Measurements from ENCODE around the gene SLC6A18.

SLC6A18 gene

GRCh38 chr5:1229822-1230221, 4.6 kb downstream of the SLC6A18 start:
- no peak overlapping the region for H3K27ac Mint-ChIP-seq
- H3K36me3 Mint-ChIP-seq (ENCODE audit: insufficient read depth), result no peaks in the 10 kb centered on the region
- H3K9me3 Mint-ChIP-seq, result no peaks in the 10 kb centered on the region
- peaks cover 36 to 62% of the 10 kb centered on the region in 2 donors for H3K27me3 Mint-ChIP-seq
- no peak for DNase-seq
- ATAC-seq (replicated peaks), result no peak
- H3K4me1 Mint-ChIP-seq (ENCODE audit: low read depth in 2 of 2), result peaks cover 3% of the 10 kb centered on the region in 2 donors
- H3K4me3 Mint-ChIP-seq, result no peak overlapping the region

GRCh38 chr5:1230551-1230950, 5.4 kb downstream of the SLC6A18 start:
- no peak for DNase-seq
- Mint-ChIP-seq H3K9me3 (peaks cover 0 to 4% of the 10 kb centered on the region in 2 donors), H3K4me1 (ENCODE audit: low read depth in 2 of 2) (peaks cover 3% of the 10 kb centered on the region in 2 donors), H3K27me3 (peaks cover 36 to 61% of the 10 kb centered on the region in 2 donors), H3K27ac (no peak overlapping the region), H3K4me3 (no peak overlapping the region), H3K36me3 (ENCODE audit: insufficient read depth) (no peaks in the 10 kb centered on the region)
- ATAC-seq (replicated peaks), result no peak

DNA sequence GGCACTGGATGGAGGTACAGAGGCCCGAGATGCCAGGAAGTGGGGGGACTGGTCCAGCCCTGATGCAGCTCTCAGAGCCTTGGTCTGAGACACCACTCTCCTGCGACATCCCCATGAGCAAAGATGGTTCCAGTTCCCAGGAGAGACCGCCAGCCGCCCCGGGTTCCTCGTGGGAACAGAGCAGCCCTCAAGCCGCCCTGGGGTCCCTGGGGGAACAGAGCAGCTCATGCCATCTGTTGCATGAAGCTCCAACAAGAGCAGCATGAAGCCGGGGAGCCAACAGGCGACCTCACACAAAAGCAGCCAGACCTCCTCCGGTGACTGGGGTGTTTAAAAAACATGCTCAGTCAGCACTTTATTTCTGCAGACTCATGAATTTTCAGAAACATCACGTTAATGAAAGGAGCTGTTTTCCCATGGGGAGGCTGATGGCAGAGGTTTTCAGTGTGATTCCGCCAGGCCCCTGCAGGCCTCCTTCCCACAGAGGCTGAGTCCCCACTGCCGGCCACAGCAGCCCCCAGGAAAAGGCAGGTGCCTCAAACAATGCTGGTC, 6.2 kb downstream of the SLC6A18 start:
- Mint-ChIP-seq H3K9me3 (peaks cover 2 to 12% of the 10 kb centered on the region in 2 donors), H3K36me3 (ENCODE audit: insufficient read depth) (no peaks in the 10 kb centered on the region), H3K27ac (no peak overlapping the region), H3K27me3 (peaks cover 31 to 53% of the 10 kb centered on the region in 2 donors), H3K4me1 (ENCODE audit: low read depth in 2 of 2) (peaks cover 3% of the 10 kb centered on the region in 2 donors), H3K4me3 (no peak overlapping the region)
- ATAC-seq (replicated peaks) (no peak), DNase-seq (no peak)

GRCh38 chr5:1232780-1233179, 7.6 kb downstream of the SLC6A18 start:
- Mint-ChIP-seq H3K27me3 (peaks cover 25 to 55% of the 10 kb centered on the region in 2 donors), H3K4me1 (ENCODE audit: low read depth in 2 of 2) (peaks cover 3% of the 10 kb centered on the region in 2 donors), H3K4me3 (no peak overlapping the region), H3K36me3 (ENCODE audit: insufficient read depth) (no peaks in the 10 kb centered on the region), H3K9me3 (peaks cover 2 to 12% of the 10 kb centered on the region in 2 donors), H3K27ac (no peak overlapping the region)
- no peak for ATAC-seq (replicated peaks)
- no peak for DNase-seq

DNA sequence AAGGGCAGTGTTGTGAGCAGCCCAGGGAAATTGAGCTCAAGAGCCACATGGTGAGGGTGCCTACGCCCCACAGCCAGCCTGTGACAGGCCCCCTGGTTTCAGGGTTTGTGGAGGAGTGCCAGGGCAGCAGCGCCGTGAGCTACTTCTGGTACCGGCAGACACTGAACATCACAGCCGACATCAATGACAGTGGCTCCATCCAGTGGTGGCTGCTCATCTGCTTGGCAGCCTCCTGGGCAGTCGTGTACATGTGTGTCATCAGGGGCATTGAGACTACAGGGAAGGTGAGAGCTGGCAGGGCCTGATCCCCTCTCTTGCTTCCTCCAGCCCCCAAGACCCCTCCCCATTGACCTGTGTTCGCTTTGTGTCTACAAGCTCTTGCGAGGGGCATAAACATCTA, 10.2 kb downstream of the SLC6A18 start:
- Mint-ChIP-seq H3K9me3 (peaks cover 2 to 12% of the 10 kb centered on the region in 2 donors), H3K27ac (no peak overlapping the region), H3K27me3 (peaks cover 3 to 37% of the 10 kb centered on the region in 2 donors), H3K36me3 (ENCODE audit: insufficient read depth) (no peaks in the 10 kb centered on the region), H3K4me3 (no peak overlapping the region), H3K4me1 (ENCODE audit: low read depth in 2 of 2) (no peaks in the 10 kb centered on the region)
- ATAC-seq (replicated peaks) (no peak), DNase-seq (no peak)

GRCh38 chr5:1235838-1236237, 10.7 kb downstream of the SLC6A18 start:
- H3K4me1 Mint-ChIP-seq (ENCODE audit: low read depth in 2 of 2), result no peaks in the 10 kb centered on the region
- H3K9me3 Mint-ChIP-seq, result peaks cover 2 to 12% of the 10 kb centered on the region in 2 donors
- H3K27me3 Mint-ChIP-seq, result peaks cover 0 to 37% of the 10 kb centered on the region in 2 donors
- no peaks in the 10 kb centered on the region for H3K36me3 Mint-ChIP-seq (ENCODE audit: insufficient read depth)
- ATAC-seq (replicated peaks) (no peak), DNase-seq (no peak)
- H3K4me3 Mint-ChIP-seq, result no peak overlapping the region
- H3K27ac Mint-ChIP-seq, result no peak overlapping the region

GRCh38 chr5:1239505-1240251, 14.5 kb downstream of the SLC6A18 start:
- no peak for DNase-seq
- no peak for ATAC-seq (replicated peaks)
- H3K36me3 Mint-ChIP-seq (ENCODE audit: insufficient read depth), result no peaks in the 10 kb centered on the region
- H3K27me3 Mint-ChIP-seq, result peaks cover 0 to 50% of the 10 kb centered on the region in 2 donors
- peaks cover 2 to 12% of the 10 kb centered on the region in 2 donors for H3K9me3 Mint-ChIP-seq
- no peak overlapping the region for H3K4me3 Mint-ChIP-seq
- no peaks in the 10 kb centered on the region for H3K4me1 Mint-ChIP-seq (ENCODE audit: low read depth in 2 of 2)
- no peak overlapping the region for H3K27ac Mint-ChIP-seq

- H3K4me3 Mint-ChIP-seq, result no peak overlapping the region
- H3K27ac Mint-ChIP-seq, result no peak overlapping the region
- ATAC-seq (replicated peaks) (no peak), DNase-seq (no peak)
- H3K36me3 Mint-ChIP-seq (ENCODE audit: insufficient read depth), result no peaks in the 10 kb centered on the region
- peaks cover 2 to 7% of the 10 kb centered on the region in 2 donors for H3K9me3 Mint-ChIP-seq
- peaks cover 0 to 50% of the 10 kb centered on the region in 2 donors for H3K27me3 Mint-ChIP-seq
- no peaks in the 10 kb centered on the region for H3K4me1 Mint-ChIP-seq (ENCODE audit: low read depth in 2 of 2)
Observed at GRCh38 chr5:1240496-1241260, 15.5 kb downstream of the SLC6A18 start.

GRCh38 chr5:1241509-1242080, 16.4 kb downstream of the SLC6A18 start:
- H3K4me3 Mint-ChIP-seq, result no peak overlapping the region
- peaks cover 0 to 51% of the 10 kb centered on the region in 2 donors for H3K27me3 Mint-ChIP-seq
- ATAC-seq (replicated peaks) (no peak), DNase-seq (no peak)
- H3K9me3 Mint-ChIP-seq, result no peaks in the 10 kb centered on the region
- no peaks in the 10 kb centered on the region for H3K36me3 Mint-ChIP-seq (ENCODE audit: insufficient read depth)
- no peaks in the 10 kb centered on the region for H3K4me1 Mint-ChIP-seq (ENCODE audit: low read depth in 2 of 2)
- no peak overlapping the region for H3K27ac Mint-ChIP-seq

DNA sequence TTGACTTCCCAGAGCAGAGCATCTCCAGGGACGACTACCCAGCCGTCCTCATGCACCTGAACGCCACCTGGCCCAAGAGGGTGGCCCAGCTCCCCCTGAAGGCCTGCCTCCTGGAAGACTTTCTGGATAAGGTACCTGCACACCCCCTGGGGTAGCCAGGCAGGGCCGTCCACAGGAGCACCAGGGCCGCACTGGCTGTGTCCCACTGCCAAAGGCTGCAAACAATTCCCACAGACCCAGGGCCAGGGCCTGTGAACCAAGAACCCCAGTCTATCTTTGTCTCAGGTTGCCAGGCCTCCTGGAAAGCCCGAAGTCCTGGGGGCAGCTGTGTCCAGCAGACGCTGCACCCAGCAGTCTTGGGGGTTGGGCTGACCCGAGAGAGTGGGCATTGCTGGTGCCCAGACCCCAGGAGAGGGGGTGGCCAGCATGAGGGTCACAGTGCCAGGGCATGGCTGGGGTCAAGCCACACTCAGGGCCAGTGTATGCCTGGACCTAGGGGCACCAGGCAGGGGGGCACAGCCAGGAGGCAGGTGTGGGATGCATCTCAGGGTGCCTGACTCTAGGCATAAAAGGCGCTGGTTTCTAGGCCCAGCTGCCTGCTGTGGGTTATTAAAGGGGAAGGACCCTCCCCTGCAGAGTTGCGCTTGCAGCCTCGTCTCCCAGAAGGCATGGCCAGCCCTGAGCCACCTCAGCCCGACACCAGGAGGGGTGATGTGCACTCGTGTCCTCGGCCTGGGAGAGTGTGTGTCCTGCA, 17.7 kb downstream of the SLC6A18 start:
- ATAC-seq (replicated peaks) (no peak), DNase-seq (no peak)
- Mint-ChIP-seq H3K9me3 (no peaks in the 10 kb centered on the region), H3K27ac (no peak overlapping the region), H3K4me3 (no peak overlapping the region), H3K36me3 (ENCODE audit: insufficient read depth) (no peaks in the 10 kb centered on the region), H3K4me1 (ENCODE audit: low read depth in 2 of 2) (no peaks in the 10 kb centered on the region), H3K27me3 (peaks cover 0 to 52% of the 10 kb centered on the region in 2 donors)

DNA sequence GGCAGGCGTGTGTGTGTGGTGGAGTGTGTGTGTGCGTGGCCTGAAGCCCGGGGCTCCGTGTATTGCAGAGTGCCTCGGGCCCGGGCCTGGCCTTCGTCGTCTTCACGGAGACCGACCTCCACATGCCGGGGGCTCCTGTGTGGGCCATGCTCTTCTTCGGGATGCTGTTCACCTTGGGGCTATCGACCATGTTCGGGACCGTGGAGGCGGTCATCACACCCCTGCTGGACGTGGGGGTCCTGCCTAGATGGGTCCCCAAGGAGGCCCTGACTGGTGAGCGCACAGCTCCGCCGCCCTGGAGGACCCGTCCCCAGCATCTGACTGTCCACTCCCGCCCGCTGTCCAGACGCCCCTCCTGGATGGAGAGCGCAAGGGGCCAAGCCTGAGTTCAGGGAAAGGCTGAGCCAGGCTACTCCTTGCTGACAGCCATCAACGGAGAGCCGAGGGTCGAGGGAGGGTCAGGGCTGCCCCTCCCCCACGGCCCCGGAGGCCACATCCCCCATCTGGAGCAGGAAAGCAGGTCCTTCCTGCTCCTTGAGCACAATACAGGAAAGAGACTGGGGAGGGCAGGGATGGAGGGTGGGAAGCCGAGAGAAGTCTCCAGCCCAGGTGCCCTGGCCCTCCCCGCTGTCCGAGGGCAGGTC, 18.4 kb downstream of the SLC6A18 start:
- DNase-seq (no peak), ATAC-seq (replicated peaks) (no peak)
- Mint-ChIP-seq H3K27me3 (peaks cover 0 to 56% of the 10 kb centered on the region in 2 donors), H3K36me3 (ENCODE audit: insufficient read depth) (no peaks in the 10 kb centered on the region), H3K27ac (no peak overlapping the region), H3K4me1 (ENCODE audit: low read depth in 2 of 2) (no peaks in the 10 kb centered on the region), H3K4me3 (no peak overlapping the region), H3K9me3 (no peaks in the 10 kb centered on the region)

DNA sequence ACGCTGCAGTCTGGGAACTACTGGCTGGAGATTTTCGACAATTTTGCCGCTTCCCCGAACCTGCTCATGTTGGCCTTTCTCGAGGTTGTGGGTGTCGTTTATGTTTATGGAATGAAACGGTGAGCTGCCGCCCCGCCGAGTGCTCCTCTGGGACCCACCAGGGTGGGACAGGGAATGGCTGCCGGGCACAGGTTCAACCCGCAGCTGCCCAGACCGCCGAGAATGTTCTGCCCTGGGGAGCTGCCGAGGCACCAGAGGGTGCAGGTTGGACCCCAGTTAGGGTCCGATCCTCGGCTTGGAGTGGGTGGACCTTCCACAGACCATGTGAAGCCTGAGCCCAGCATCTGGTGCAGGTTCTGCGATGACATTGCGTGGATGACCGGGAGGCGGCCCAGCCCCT, 19.1 kb downstream of the SLC6A18 start:
- H3K27ac Mint-ChIP-seq, result no peak overlapping the region
- no peaks in the 10 kb centered on the region for H3K4me1 Mint-ChIP-seq (ENCODE audit: low read depth in 2 of 2)
- no peaks in the 10 kb centered on the region for H3K36me3 Mint-ChIP-seq (ENCODE audit: insufficient read depth)
- DNase-seq, result no peak
- no peak overlapping the region for H3K4me3 Mint-ChIP-seq
- H3K27me3 Mint-ChIP-seq, result peaks cover 0 to 60% of the 10 kb centered on the region in 2 donors
- ATAC-seq (replicated peaks), result no peak
- H3K9me3 Mint-ChIP-seq, result no peaks in the 10 kb centered on the region

Data from effector memory CD8-positive, alpha-beta T cell (primary cell).